ENCODE data around the gene STK11IP.

Gene STK11IP

DNA sequence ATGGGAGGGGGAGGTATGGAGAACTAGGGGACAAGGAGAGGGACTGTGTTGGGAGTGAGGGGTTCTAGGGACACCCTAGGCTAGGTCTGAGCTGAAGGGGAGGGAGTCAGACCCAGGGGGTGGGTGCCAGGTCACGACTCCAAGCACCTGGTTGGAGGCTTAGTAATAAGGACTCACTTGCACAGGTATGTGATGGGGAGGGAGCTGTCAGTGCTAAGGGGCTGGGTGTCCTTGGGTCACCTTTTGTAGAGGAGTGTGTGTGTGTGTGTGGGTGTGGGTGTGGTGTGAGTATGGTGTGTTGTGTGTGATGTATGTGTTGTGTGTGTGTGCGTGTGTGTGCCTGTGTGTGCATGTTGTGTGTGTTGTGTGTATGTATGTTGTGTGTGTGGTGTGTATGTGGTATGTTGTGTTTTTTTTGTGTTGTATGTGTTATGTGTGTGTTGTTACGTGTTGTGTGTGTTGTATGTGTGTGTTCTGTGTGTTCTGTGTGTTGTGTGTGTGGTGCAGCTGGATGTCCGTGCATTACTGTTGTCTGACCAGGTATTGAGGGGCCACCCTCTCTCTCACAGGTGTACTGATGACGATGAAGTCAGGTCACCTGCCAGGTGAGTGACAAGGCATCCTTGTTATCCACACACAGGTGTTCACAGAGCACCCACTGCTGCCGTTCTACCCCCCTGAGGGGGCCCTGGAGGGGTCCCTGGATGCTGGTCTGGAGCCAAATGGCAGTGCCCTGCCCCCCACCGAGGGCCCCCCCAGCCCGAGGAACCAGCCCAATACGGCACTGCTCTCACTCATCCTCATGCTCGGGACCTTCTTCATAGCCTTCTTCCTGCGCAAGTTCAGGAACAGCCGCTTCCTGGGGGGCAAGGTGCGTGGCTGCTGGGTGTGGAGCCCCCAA is 39.5 kb downstream of the STK11IP start:
- no peak for DNase-seq (ENCODE audit: low read depth in 1 of 2, low spot score in 1 of 2)
- in situ Hi-C loops (cut with HindIII; ENCODE audit: low pct_unique_long_range_greater_than_20kb, low sequenced_read_pairs), result no loop called here
- TF ChIP-seq JUND (IDR thresholded peaks at IDR 0.05; ENCODE audit: low read depth), result no peak

DNA sequence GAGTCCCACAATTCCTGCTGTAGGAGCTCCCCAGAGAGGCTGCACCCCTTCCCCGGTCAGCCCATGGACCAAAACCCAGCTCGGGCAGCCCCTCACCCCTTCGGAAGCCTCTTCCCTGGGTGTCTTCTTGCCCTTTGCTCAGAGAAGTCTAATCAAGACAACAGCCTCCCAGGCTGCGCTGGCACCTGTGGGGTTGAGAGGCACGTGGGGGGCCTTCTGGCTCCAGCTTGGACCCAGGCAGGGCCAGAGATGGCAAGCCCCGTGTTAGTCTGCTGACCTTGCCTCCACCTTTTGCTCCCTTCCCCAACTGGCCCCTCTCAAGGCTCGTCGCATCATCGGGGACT is 40.2 kb downstream of the STK11IP start:
- TF ChIP-seq JUND (IDR thresholded peaks at IDR 0.05; ENCODE audit: low read depth), result no peak
- no peak for DNase-seq (ENCODE audit: low read depth in 1 of 2, low spot score in 1 of 2)
- in situ Hi-C loops (cut with HindIII; ENCODE audit: low pct_unique_long_range_greater_than_20kb, low sequenced_read_pairs), result no loop called here

DNA sequence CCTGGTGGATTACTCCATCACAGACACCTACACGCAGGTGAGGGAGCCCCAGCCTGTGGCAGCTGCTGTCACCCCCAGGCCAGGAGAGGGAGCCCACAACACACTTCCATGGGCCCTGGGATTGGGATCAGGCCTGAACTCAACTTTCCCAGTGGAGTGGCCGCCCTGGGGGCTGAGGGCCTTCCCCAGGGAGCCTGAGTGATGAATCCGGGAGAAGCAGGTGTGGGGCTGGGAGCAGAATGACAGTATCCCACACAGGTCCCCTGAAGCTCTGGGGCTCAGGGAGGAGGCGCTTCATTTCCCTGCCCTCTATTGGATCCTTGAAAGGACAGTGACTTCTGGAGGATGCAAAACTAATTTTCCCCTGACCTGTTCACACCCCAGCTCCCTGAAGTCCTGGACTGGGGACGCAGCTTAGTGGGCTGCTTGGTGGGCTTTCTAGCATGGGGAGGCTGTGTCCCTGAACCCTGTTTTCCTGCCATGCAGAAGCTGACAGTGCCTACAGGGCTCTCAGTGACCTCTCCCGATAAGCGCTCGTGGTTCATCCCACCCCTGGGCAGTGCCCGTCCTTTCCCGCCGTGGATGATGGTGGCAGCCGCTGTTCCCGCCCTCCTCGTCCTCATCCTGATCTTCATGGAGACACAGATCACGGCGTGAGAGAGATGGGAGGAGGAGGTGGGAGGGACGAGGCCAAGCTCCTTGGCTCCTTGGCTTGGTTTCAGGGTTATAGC is 40.7 kb downstream of the STK11IP start:
- in situ Hi-C loops (cut with HindIII; ENCODE audit: low pct_unique_long_range_greater_than_20kb, low sequenced_read_pairs), result no loop called here
- peak; percentile 35 to 56 for DNase-seq (ENCODE audit: low read depth in 1 of 2, low spot score in 1 of 2)
- TF ChIP-seq JUND (IDR thresholded peaks at IDR 0.05; ENCODE audit: low read depth), result no peak

DNA sequence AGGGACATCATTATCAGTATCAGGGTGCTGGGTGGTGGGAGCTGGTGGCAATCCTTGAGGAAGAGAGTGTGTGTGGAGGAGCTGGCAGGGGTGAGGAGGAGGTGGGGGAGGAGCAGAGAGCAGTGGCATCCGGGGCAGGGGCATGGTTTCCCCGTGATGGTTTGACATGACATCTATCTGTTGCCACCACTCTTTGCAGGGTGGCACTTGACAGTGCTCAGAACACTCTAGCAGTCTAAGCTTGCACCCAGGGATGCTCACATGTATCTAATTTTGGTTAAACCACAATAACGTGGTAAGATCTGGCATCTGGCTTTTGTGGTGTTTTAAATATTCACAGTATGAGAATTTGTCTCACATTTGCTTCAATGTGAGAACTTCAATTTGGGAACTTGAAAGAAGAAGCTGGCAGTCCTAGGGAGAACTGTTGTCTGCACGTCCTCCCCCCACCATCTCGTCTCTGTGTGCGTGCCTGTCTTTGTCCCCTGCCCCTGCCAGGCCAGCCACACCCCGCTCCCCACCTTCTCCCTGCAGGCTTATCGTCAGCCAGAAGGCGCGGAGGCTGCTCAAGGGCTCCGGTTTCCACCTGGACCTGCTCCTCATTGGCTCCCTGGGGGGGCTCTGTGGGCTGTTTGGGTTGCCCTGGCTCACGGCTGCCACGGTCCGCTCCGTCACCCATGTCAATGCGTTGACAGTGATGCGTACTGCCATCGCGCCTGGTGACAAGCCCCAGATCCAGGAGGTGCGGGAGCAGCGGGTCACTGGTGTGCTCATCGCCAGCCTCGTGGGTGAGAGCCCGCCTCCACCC is 41.5 kb downstream of the STK11IP start:
- DNase-seq (ENCODE audit: low read depth in 1 of 2, low spot score in 1 of 2), result no peak
- in situ Hi-C loops (cut with HindIII; ENCODE audit: low pct_unique_long_range_greater_than_20kb, low sequenced_read_pairs), result no loop called here
- TF ChIP-seq JUND (IDR thresholded peaks at IDR 0.05; ENCODE audit: low read depth), result no peak

DNA sequence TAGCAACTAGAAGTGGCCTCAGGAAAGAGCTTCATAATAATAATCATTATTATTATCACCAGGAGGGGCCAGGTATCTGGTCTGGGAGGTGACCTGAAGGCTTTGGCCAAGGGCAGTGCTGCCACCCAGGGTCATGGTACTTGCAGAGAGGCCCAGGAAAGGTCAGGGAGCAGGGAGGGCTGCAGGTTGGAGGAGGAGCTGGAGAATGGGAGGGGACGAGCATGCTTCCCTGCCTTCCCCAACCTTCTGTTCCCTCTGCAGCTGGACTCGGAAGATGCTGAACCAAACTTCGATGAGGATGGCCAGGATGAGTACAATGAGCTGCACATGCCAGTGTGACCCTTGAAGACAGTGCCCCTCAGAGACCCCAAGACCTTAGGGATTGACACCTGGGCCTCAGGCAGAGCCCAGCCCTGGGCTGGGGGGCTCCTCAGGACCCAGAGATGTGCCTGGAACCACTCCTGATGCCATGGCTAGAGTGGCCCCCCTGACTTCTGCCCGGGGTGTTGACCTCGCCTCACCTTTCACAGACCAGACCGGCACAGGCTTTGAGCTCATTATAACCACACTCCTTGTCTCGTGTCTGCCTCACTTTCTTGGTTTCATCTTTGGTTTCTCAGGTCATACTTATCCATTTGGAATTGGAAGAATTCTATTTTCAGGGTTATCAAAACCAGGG is 43.9 kb downstream of the STK11IP start:
- no peak for DNase-seq (ENCODE audit: low read depth in 1 of 2, low spot score in 1 of 2)
- TF ChIP-seq JUND (IDR thresholded peaks at IDR 0.05; ENCODE audit: low read depth), result no peak
- in situ Hi-C loops (cut with HindIII; ENCODE audit: low pct_unique_long_range_greater_than_20kb, low sequenced_read_pairs), result no loop called here

DNA sequence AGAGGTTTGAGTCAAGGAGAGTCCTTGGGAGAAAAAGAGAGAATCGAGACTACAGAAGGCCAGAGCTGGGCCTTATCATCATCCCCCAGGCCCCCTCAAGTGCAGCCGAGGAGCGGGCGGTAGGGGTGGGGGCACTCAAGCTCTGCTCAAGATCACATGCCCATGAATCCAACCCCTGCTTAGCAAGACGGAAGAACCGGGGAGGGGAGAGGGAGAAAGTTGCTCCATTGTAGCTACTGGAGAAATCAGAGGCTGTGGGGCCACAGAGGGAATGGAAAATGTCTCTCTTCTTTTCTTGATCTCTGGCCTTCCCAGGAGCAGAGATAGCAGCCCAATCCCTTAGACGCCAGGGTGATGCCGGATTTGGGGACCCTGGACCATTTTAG is 44.4 kb downstream of the STK11IP start:
- in situ Hi-C loops (cut with HindIII; ENCODE audit: low pct_unique_long_range_greater_than_20kb, low sequenced_read_pairs), result no loop called here
- no peak for DNase-seq (ENCODE audit: low read depth in 1 of 2, low spot score in 1 of 2)
- TF ChIP-seq JUND (IDR thresholded peaks at IDR 0.05; ENCODE audit: low read depth), result no peak

DNA sequence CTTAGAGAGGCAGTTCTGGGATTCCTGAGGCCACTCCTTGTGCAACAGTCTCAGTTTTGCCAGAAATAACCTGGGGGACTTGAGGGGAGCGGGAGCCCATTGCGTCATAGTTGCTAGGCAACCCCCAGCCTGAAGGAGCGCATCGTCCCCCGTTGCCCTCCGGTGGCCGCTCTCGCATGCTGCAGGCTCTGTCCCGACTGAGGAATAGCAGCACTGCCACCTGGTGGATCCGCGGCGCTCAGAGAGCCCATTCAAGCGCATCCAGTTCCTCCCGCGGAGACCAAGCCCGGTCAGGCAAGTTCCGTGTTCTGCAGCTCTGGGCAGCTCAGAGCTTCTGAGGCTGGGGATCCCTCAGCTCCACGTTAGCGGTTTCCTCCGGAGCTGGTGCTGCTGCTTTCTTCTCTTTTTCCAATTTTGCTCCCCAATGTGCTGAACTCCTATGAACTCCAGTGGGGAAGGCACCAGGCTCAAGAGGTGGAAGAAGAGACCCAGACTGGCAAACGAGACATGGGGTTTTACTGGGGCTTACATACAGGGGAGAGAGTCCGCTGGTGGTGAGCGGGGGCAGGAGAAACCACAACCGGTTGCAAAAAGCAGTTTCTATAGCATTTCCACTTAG is 44.9 kb downstream of the STK11IP start:
- in situ Hi-C loops (cut with HindIII; ENCODE audit: low pct_unique_long_range_greater_than_20kb, low sequenced_read_pairs), result no loop called here
- DNase-seq (ENCODE audit: low read depth in 1 of 2, low spot score in 1 of 2), result peak; percentile 85 to 92
- no peak for TF ChIP-seq JUND (IDR thresholded peaks at IDR 0.05; ENCODE audit: low read depth)

DNA sequence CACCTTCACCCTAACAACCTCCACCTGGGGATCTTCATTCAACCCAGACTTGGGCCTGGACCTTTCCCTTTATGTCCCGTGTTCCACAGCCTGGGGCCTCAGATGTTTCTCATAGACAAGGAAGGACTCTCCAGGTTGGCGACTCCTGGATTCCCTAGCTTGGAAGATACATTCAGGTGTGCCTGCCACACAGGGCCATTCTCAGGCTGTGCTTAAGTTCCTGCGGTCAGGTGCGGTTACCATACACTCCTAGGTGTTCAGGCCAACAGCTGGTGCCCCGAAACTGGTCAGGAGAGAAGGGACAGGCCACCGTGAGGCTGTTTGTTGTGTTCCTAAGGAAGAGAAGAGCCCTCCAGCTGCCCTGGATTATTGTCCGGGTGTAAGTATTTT is 45.4 kb downstream of the STK11IP start:
- no peak for DNase-seq (ENCODE audit: low read depth in 1 of 2, low spot score in 1 of 2)
- in situ Hi-C loops (cut with HindIII; ENCODE audit: low pct_unique_long_range_greater_than_20kb, low sequenced_read_pairs), result no loop called here
- no peak for TF ChIP-seq JUND (IDR thresholded peaks at IDR 0.05; ENCODE audit: low read depth)

DNA sequence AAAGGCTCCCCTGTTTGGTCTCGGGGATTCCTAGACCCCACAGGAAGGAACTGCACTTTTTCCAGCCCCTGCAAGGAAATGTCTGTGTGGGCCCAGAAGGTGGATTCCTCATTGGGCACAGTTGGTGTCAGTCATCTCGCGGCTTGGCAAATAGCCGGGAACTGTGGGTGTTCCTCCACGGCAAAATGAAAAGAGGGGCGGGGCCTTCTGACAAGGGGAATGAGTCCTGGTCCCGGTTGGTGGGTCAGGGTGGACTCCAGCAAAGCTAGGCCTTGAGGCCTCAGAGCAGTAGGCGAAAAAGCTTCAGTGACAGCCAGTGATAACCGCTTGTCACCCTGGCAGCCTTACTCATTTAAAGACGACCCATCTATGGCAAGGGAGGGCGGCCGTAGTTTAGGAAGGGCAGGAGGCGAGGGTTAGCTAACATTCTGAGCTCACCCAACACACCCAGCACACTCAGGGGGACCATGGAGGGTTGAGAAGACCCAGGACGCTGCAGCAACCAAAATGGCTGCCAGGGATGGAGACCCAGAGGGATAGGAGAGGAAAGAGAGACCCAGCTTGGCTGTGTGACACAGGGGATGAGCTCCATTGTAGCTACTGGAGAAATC is 46.2 kb downstream of the STK11IP start:
- in situ Hi-C loops (cut with HindIII; ENCODE audit: low pct_unique_long_range_greater_than_20kb, low sequenced_read_pairs), result no loop called here
- no peak for TF ChIP-seq JUND (IDR thresholded peaks at IDR 0.05; ENCODE audit: low read depth)
- DNase-seq (ENCODE audit: low read depth in 1 of 2, low spot score in 1 of 2), result peak in 1 of 2 experiments; percentile 30

DNA sequence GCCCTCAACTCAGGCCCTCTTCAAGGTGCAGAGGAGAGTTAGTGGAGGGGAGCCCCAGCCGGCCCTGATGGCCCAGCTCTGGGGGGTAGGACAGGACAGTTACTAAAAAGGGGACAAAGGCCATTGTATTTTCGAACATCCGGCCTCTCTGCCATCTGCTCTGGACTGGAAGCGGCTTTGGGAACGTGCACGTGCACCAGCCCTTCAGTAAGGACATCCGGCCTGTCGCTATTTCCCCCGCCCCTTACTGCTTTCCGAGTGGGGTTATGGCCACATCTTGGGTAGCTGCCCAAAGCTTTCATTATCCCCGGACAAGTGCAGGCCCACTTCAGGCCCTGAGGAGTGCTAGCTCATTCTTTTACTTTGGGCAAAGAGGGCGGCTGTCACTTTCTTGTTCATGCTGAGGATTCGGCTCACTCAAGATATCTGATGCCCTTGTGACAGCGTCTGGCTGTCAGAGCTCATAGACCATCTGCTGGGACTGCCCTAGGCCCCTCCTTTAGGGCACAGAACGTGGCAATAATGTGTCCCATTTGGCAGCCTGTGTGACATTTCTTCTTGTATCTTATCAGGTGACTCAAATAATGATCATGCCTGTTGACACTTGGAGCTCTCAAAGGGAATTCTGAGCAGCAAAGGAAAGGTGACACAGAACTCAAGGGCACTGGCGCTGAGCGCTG is 47.3 kb downstream of the STK11IP start:
- in situ Hi-C loops (cut with HindIII; ENCODE audit: low pct_unique_long_range_greater_than_20kb, low sequenced_read_pairs), result no loop called here
- no peak for TF ChIP-seq JUND (IDR thresholded peaks at IDR 0.05; ENCODE audit: low read depth)
- DNase-seq (ENCODE audit: low read depth in 1 of 2, low spot score in 1 of 2), result no peak
